Naive thymus-derived CD4-positive, alpha-beta T cell (primary cell): Measurements from ENCODE around the gene SMAP1. TPM values are rescaled to one million over a fixed set of nuclear protein-coding genes. Genes with fewer than 3 reads are reported as not detected.
A peak's percentile ranks its signal among the peaks of the same experiment; 100 is the strongest.

Experiments
- ATAC-seq: fragments of 150-1000 bp; cut with Tn5 transposase; 2 replicates; pipeline ENCODE4 v1.10.0; 2021; ENCODE audit warnings: mild to moderate bottlenecking, moderate library complexity
- CTCF ChIA-PET: fragments of 350-600 bp; sonication (Branson Sonifier 250); formaldehyde crosslinking; loops from one replicate; lab custom pipeline; 2021; ENCODE audit warnings: antibody characterized with exemption; lab: Charles Lee
- POLR2A ChIA-PET: fragments of 350-600 bp; sonication (Branson Sonifier 250); formaldehyde crosslinking; loops from one replicate; lab custom pipeline; 2021; ENCODE audit warnings: antibody characterized with exemption, inconsistent platforms; lab: Charles Lee
- DNase-seq, 9 donors: peaks; one replicate each; pipeline versions ENCODE4 v3.0.0 to v3.0.0-alpha.2; 2020 to 2022; ENCODE audit warnings: mixed read lengths in 1 of 9
- H3K27ac ChIP-seq: one replicate; pipeline ENCODE4 v1.7.0; 2013; ENCODE audit warnings: mild to moderate bottlenecking, low read depth, low read length, moderate library complexity
- H3K27me3 ChIP-seq, 2 donors: one replicate each; pipeline ENCODE4 v1.7.0; 2013; ENCODE audit warnings: low read length in 2 of 2, mild to moderate bottlenecking in 2 of 2, moderate library complexity in 2 of 2; ENCODE audit not compliant: control insufficient read depth in 2 of 2, insufficient read depth in 2 of 2
- H3K36me3 ChIP-seq, 3 experiments: 1 replicate in 2 of 3; 2 replicates in 1 of 3; pipeline ENCODE4 v1.7.0; 2013; ENCODE audit warnings: low read length in 3 of 3, mild to moderate bottlenecking in 3 of 3, moderate library complexity in 1 of 3; ENCODE audit not compliant: insufficient read depth in 3 of 3, control insufficient read depth in 2 of 3
- H3K4me1 ChIP-seq, 2 donors: one replicate each; pipeline ENCODE4 v1.7.0; 2013; ENCODE audit warnings: low read length in 2 of 2, mild to moderate bottlenecking in 2 of 2, moderate library complexity in 1 of 2; ENCODE audit not compliant: control insufficient read depth in 2 of 2, insufficient read depth in 2 of 2
- H3K4me3 ChIP-seq: 2 replicates; pipeline ENCODE4 v1.7.0; 2013; ENCODE audit warnings: mild to moderate bottlenecking, low read length
- H3K9me3 ChIP-seq, 3 experiments: 1 replicate in 2 of 3; 2 replicates in 1 of 3; pipeline ENCODE4 v1.7.0; 2013; ENCODE audit warnings: low read length in 3 of 3; ENCODE audit not compliant: control insufficient read depth in 2 of 3
- H3K27ac Mint-ChIP-seq, 9 donors: one replicate each; pipeline ENCODE4 v1.8.0; 2020 to 2022; ENCODE audit warnings: mixed read lengths in 9 of 9, mild to moderate bottlenecking in 8 of 9, moderate library complexity in 5 of 9, inconsistent platforms in 2 of 9
- H3K27me3 Mint-ChIP-seq, 5 donors: one replicate each; pipeline ENCODE4 v1.8.0; 2021 to 2022; ENCODE audit warnings: mixed read lengths in 5 of 5, mild to moderate bottlenecking in 1 of 5
- H3K36me3 Mint-ChIP-seq, 5 donors: one replicate each; pipeline ENCODE4 v1.8.0; 2020 to 2022; ENCODE audit warnings: mixed read lengths in 5 of 5, mild to moderate bottlenecking in 3 of 5, inconsistent platforms in 1 of 5
- H3K4me1 Mint-ChIP-seq, 7 donors: one replicate each; pipeline ENCODE4 v1.8.0; 2020 to 2022; ENCODE audit warnings: mixed read lengths in 7 of 7, mild to moderate bottlenecking in 3 of 7, inconsistent platforms in 1 of 7
- H3K4me3 Mint-ChIP-seq, 10 donors: one replicate each; pipeline ENCODE4 v1.8.0; 2020 to 2022; ENCODE audit warnings: mild to moderate bottlenecking in 10 of 10, mixed read lengths in 10 of 10, moderate library complexity in 6 of 10, inconsistent platforms in 2 of 10
- H3K9me3 Mint-ChIP-seq, 11 donors: one replicate each; pipeline ENCODE4 v1.8.0; 2020 to 2022; ENCODE audit warnings: mixed read lengths in 11 of 11, mild to moderate bottlenecking in 4 of 11, inconsistent platforms in 1 of 11, moderate library complexity in 1 of 11
- intact Hi-C, 2 donors: fragments of 100-400 bp; cut with micrococcal nuclease; formaldehyde crosslinking; loops; one replicate each; pipeline ENCODE4 v1.15.1; 2023
- polyA plus RNA-seq, 2 donors: library from polyadenylated mRNA; unstranded; fragments of 300-500 nt; fragmentation: Illumina TruSeq; gene quantifications; one replicate each; pipeline ENCODE4 v1.2.3, GENCODE V29; 2021
- total RNA-seq, 6 experiments: library from RNA in 5 of 6; stranded (reverse) in 5 of 6; gene quantifications; 1 replicate in 5 of 6; 2 replicates in 1 of 6; pipeline ENCODE4 v1.2.3 and lab custom pipeline; 2021 to 2026

SMAP1 gene
- total and polyA plus RNA-seq, 7 experiments from 2014 or later = 11.3 to 45.7 (median 19.7) TPM

DNA sequence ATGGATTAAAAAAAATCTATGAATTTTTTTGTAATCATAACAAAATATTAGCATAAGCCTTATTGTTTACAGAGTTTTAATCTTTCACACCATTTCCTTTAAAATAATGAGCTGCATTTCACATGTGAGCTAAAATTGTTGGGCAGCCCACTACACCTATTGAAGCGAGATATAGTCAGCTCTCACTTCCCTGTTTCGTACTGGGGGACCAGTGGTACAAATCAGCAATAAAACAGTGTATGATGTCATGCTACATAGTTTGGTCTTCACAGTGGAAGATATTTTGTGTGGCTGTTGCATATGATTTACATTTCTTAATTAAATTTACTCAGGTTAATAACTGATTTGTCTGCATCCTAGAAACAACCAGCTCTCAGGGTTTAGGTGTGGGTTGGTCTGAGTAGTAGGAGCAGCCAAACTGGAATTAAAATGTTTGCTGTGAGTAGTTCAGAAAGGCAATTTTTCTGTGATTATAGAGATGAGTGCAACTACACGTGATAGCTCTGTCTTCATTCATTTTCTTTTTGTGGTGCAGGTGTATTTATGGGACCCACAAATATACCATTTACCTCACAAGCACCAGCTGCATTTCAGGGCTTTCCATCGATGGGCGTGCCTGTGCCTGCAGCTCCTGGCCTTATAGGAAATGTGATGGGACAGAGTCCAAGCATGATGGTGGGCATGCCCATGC, 189.8 kb downstream of the SMAP1 start:
- ChIA-PET POLR2A (no interaction called here), CTCF (no interaction called here)
- Mint-ChIP-seq H3K9me3 (no peaks in the 10 kb centered on the region), H3K4me1 (no peaks in the 10 kb centered on the region), H3K27ac (no peak overlapping the region), H3K4me3 (no peak overlapping the region), H3K36me3 (peaks cover 0 to 32% (median 5%) of the 10 kb centered on the region in 5 donors), H3K27me3 (no peaks in the 10 kb centered on the region)
- no peaks in the 10 kb centered on the region for H3K27me3 ChIP-seq
- ATAC-seq = no peak
- H3K4me3 ChIP-seq = no peak overlapping the region
- no peaks in the 10 kb centered on the region for H3K4me1 ChIP-seq
- H3K9me3 ChIP-seq = no peaks in the 10 kb centered on the region
- peaks cover 0 to 13% (median 6%) of the 10 kb centered on the region in 3 experiments for H3K36me3 ChIP-seq
- intact Hi-C loops = no loop called here
- no peak overlapping the region for H3K27ac ChIP-seq
- DNase-seq = no peak

DNA sequence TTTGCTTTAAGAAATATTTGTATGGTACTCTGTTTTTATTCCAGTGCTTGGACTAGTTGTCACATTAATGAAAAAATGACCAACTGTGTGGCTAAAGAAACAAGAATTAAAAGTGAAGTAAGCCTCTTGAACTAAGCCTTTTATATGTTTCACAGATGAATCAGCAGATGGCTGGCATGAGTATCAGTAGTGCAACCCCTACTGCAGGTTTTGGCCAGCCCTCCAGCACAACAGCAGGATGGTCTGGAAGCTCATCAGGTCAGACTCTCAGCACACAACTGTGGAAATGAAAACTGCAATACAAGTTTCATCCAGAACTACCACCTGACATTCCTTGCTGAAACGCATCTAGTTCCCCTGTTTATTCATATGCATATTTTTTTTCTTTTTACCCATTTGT, 192.4 kb downstream of the SMAP1 start:
- ATAC-seq = no peak
- intact Hi-C loops = no loop called here
- no peak overlapping the region for H3K4me3 Mint-ChIP-seq
- no peak for DNase-seq
- H3K4me1 Mint-ChIP-seq = peaks cover 0 to 2% (median 0%) of the 10 kb centered on the region in 7 donors
- Histone ChIP-seq H3K27me3 (no peaks in the 10 kb centered on the region), H3K9me3 (no peaks in the 10 kb centered on the region), H3K36me3 (peaks cover 0 to 10% (median 6%) of the 10 kb centered on the region in 3 experiments), H3K4me3 (no peak overlapping the region), H3K27ac (no peak overlapping the region), H3K4me1 (no peaks in the 10 kb centered on the region)
- CTCF ChIA-PET = interaction anchor here (0.7 kb wide), 1 partner anchor 428 kb away, joined by 3 read pairs; no protein-coding TSS in a partner anchor
- POLR2A ChIA-PET = no interaction called here
- H3K27ac Mint-ChIP-seq = peak overlapping the region in 1 of 9 donors; percentile 57
- no peaks in the 10 kb centered on the region for H3K27me3 Mint-ChIP-seq
- peaks cover 0 to 22% (median 5%) of the 10 kb centered on the region in 5 donors for H3K36me3 Mint-ChIP-seq
- H3K9me3 Mint-ChIP-seq = no peaks in the 10 kb centered on the region

DNA sequence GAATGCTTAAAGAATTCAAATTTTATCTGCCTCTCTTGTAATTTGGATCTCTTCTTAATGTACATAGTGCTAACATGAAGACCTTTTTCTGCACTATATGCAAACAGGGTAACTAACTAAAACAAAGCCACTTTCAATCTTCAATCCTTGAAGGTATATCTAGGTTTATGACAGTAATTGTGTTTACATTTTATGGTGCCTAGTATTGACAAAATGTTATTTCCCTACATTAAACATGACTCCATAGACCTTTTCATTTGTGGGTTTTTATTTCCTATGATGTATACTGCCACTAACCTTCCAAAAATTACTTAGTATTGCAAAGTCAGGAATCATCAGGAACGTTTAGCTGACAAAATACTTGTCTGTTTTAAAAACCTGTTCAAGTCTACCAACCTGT, 193.2 kb downstream of the SMAP1 start:
- H3K36me3 Mint-ChIP-seq = peaks cover 0 to 22% (median 5%) of the 10 kb centered on the region in 5 donors

GRCh38 chr6:70863343-70863742, 195.7 kb downstream of the SMAP1 start:
- DNase-seq = no peak
- no peaks in the 10 kb centered on the region for H3K9me3 ChIP-seq
- H3K27me3 Mint-ChIP-seq = peaks cover 0 to 18% (median 5%) of the 10 kb centered on the region in 5 donors
- no peak for ATAC-seq
- H3K27ac Mint-ChIP-seq = peak overlapping the region in 1 of 9 donors; percentile 55
- peaks cover 0 to 2% (median 0%) of the 10 kb centered on the region in 7 donors for H3K4me1 Mint-ChIP-seq
- H3K27ac ChIP-seq = no peak overlapping the region
- ChIA-PET POLR2A (interaction anchor here (0.5 kb wide), 1 partner anchor 195 kb away, joined by 3 read pairs; no protein-coding TSS in a partner anchor), CTCF (no interaction called here)
- peaks cover 0 to 6% (median 6%) of the 10 kb centered on the region in 3 experiments for H3K36me3 ChIP-seq
- H3K4me1 ChIP-seq = no peaks in the 10 kb centered on the region
- H3K4me3 ChIP-seq = no peak overlapping the region
- peaks cover 0 to 18% (median 3%) of the 10 kb centered on the region in 11 donors for H3K9me3 Mint-ChIP-seq
- H3K27me3 ChIP-seq = no peaks in the 10 kb centered on the region
- H3K4me3 Mint-ChIP-seq = no peak overlapping the region
- H3K36me3 Mint-ChIP-seq = peaks cover 0 to 22% (median 5%) of the 10 kb centered on the region in 5 donors
- intact Hi-C loops = no loop called here

More for the DNA sequence above, 193.2 kb downstream of the SMAP1 start:
- H3K27me3 Mint-ChIP-seq = no peaks in the 10 kb centered on the region
- Histone ChIP-seq H3K9me3 (no peaks in the 10 kb centered on the region), H3K36me3 (peaks cover 0 to 10% (median 6%) of the 10 kb centered on the region in 3 experiments), H3K4me1 (no peaks in the 10 kb centered on the region), H3K27ac (no peak overlapping the region), H3K27me3 (no peaks in the 10 kb centered on the region), H3K4me3 (no peak overlapping the region)
- peaks cover 0 to 2% (median 0%) of the 10 kb centered on the region in 7 donors for H3K4me1 Mint-ChIP-seq
- CTCF ChIA-PET = no interaction called here
- intact Hi-C loops = no loop called here
- H3K4me3 Mint-ChIP-seq = no peak overlapping the region
- peaks cover 0 to 6% (median 0%) of the 10 kb centered on the region in 11 donors for H3K9me3 Mint-ChIP-seq
- peak overlapping the region in 1 of 9 donors; percentile 5 for H3K27ac Mint-ChIP-seq
- POLR2A ChIA-PET = no interaction called here
- DNase-seq = no peak
- ATAC-seq = no peak

- Histone ChIP-seq H3K4me3 (no peak overlapping the region), H3K4me1 (no peaks in the 10 kb centered on the region), H3K27me3 (no peaks in the 10 kb centered on the region), H3K27ac (no peak overlapping the region), H3K36me3 (no peaks in the 10 kb centered on the region), H3K9me3 (no peaks in the 10 kb centered on the region)
- peaks cover 0 to 14% (median 4%) of the 10 kb centered on the region in 5 donors for H3K36me3 Mint-ChIP-seq
- CTCF ChIA-PET = no interaction called here
- DNase-seq (no peak), ATAC-seq (no peak)
- intact Hi-C loops = no loop called here
- peaks cover 0 to 22% (median 5%) of the 10 kb centered on the region in 5 donors for H3K27me3 Mint-ChIP-seq
- peaks cover 0 to 2% (median 0%) of the 10 kb centered on the region in 7 donors for H3K4me1 Mint-ChIP-seq
- POLR2A ChIA-PET = no interaction called here
- no peak overlapping the region for H3K4me3 Mint-ChIP-seq
- peaks cover 0 to 18% (median 3%) of the 10 kb centered on the region in 11 donors for H3K9me3 Mint-ChIP-seq
- no peak overlapping the region for H3K27ac Mint-ChIP-seq
These were observed 196.7 kb downstream of the SMAP1 start for GRCh38 chr6:70864401-70864800.

DNA sequence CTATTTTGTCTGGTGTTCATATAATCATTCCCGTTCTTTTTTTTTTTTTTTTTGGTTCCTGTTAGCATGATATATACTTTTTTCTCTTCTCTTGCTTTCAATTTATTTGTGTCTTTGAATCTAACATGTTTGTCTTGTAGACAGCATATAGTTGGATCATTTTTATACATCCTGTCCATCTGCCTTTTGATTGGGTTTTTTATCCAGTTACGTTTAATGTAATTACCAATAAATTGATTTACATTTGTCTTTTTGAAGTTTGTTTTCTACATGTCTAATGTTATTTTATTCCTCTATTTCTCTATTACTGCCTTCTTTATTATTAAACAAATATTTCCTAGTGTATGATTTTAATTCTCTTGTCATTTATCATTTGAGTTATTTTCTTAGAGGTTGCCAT, 204.8 kb downstream of the SMAP1 start:
- CTCF ChIA-PET = no interaction called here
- Histone ChIP-seq H3K4me3 (no peak overlapping the region), H3K4me1 (no peaks in the 10 kb centered on the region), H3K9me3 (peaks cover 0 to 6% (median 0%) of the 10 kb centered on the region in 3 experiments), H3K27ac (no peak overlapping the region), H3K36me3 (no peaks in the 10 kb centered on the region), H3K27me3 (no peaks in the 10 kb centered on the region)
- peaks cover 21 to 34% (median 29%) of the 10 kb centered on the region in 5 donors for H3K27me3 Mint-ChIP-seq
- ATAC-seq = no peak
- no peak overlapping the region for H3K27ac Mint-ChIP-seq
- intact Hi-C loops = no loop called here
- H3K9me3 Mint-ChIP-seq = peaks cover 3 to 31% (median 23%) of the 10 kb centered on the region in 11 donors
- POLR2A ChIA-PET = no interaction called here
- H3K4me1 Mint-ChIP-seq = no peaks in the 10 kb centered on the region
- no peak for DNase-seq
- no peak overlapping the region for H3K4me3 Mint-ChIP-seq
- peaks cover 0 to 17% (median 0%) of the 10 kb centered on the region in 5 donors for H3K36me3 Mint-ChIP-seq
